Measurements from ENCODE around the gene DOCK3.

DOCK3 gene

GRCh38 chr3:51275111-51275805, 600.5 kb downstream of the DOCK3 start:
- H3K4me3 ChIP-seq (IDR thresholded peaks at IDR 0.05; ENCODE audit: insufficient read depth, low read depth, low read length), result no peak overlapping the region
- no peaks in the 10 kb centered on the region for H3K79me2 ChIP-seq (ENCODE audit: insufficient read depth, low read depth)
- no peak overlapping the region for H3K27ac ChIP-seq
- H3K4me2 ChIP-seq, result no peak overlapping the region
- H3K27me3 ChIP-seq (ENCODE audit: insufficient read depth, low read depth), result no peaks in the 10 kb centered on the region
- no peaks in the 10 kb centered on the region for H3K4me1 ChIP-seq (ENCODE audit: low read depth, poor library complexity, severe bottlenecking)
- no peak overlapping the region for H3K9ac ChIP-seq
- TF ChIP-seq, protein P1, sequence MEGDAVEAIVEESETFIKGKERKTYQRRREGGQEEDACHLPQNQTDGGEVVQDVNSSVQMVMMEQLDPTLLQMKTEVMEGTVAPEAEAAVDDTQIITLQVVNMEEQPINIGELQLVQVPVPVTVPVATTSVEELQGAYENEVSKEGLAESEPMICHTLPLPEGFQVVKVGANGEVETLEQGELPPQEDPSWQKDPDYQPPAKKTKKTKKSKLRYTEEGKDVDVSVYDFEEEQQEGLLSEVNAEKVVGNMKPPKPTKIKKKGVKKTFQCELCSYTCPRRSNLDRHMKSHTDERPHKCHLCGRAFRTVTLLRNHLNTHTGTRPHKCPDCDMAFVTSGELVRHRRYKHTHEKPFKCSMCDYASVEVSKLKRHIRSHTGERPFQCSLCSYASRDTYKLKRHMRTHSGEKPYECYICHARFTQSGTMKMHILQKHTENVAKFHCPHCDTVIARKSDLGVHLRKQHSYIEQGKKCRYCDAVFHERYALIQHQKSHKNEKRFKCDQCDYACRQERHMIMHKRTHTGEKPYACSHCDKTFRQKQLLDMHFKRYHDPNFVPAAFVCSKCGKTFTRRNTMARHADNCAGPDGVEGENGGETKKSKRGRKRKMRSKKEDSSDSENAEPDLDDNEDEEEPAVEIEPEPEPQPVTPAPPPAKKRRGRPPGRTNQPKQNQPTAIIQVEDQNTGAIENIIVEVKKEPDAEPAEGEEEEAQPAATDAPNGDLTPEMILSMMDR (conservative IDR thresholded peaks at IDR 0.05; ENCODE audit: low read depth, low read length), result no peak
- no peaks in the 10 kb centered on the region for H4K20me1 ChIP-seq (ENCODE audit: insufficient read depth)
- no peaks in the 10 kb centered on the region for H3K36me3 ChIP-seq (ENCODE audit: insufficient read depth)
- H2AFZ ChIP-seq (ENCODE audit: low read depth), result no peak overlapping the region

DNA sequence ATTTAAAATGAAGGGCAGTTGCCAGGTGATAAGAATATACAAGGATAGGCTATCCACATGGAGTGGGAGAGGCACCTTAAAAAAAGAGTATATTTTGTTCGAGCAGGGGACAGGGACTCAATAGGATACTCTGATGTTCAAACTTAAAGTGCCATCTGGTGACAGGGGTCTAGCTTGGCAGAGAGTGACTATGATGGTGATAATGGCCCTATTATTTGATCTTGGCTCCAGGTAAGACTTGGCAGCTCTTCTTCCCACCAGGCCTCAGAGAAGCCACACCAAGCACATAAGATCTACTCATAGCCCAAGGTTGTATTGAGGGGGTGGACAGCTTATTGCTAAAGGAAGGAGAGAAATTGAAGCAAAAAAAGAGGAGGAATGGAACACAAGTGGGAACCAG, 601.3 kb downstream of the DOCK3 start:
- H3K4me3 ChIP-seq (IDR thresholded peaks at IDR 0.05; ENCODE audit: insufficient read depth, low read depth, low read length), result no peak overlapping the region

GRCh38 chr3:51279448-51279847, 604.7 kb downstream of the DOCK3 start:
- H3K9ac ChIP-seq, result no peak overlapping the region
- no peaks in the 10 kb centered on the region for H3K79me2 ChIP-seq (ENCODE audit: insufficient read depth, low read depth)
- H4K20me1 ChIP-seq (ENCODE audit: insufficient read depth), result no peaks in the 10 kb centered on the region
- H3K27me3 ChIP-seq (ENCODE audit: insufficient read depth, low read depth), result no peaks in the 10 kb centered on the region
- H3K27ac ChIP-seq, result no peak overlapping the region
- H3K4me3 ChIP-seq (IDR thresholded peaks at IDR 0.05; ENCODE audit: insufficient read depth, low read depth, low read length), result no peak overlapping the region
- no peaks in the 10 kb centered on the region for H3K36me3 ChIP-seq (ENCODE audit: insufficient read depth)
- H3K4me2 ChIP-seq, result no peak overlapping the region
- no peak overlapping the region for H2AFZ ChIP-seq (ENCODE audit: low read depth)
- no peaks in the 10 kb centered on the region for H3K4me1 ChIP-seq (ENCODE audit: low read depth, poor library complexity, severe bottlenecking)
- TF ChIP-seq, protein P1 (conservative IDR thresholded peaks at IDR 0.05; ENCODE audit: low read depth, low read length), result no peak

More for the DNA sequence above, 601.3 kb downstream of the DOCK3 start:
- Histone ChIP-seq H3K27ac (no peak overlapping the region), H3K79me2 (ENCODE audit: insufficient read depth, low read depth) (no peaks in the 10 kb centered on the region), H3K4me2 (no peak overlapping the region), H3K36me3 (ENCODE audit: insufficient read depth) (no peaks in the 10 kb centered on the region), H3K4me1 (ENCODE audit: low read depth, poor library complexity, severe bottlenecking) (no peaks in the 10 kb centered on the region), H2AFZ (ENCODE audit: low read depth) (no peak overlapping the region), H3K27me3 (ENCODE audit: insufficient read depth, low read depth) (no peaks in the 10 kb centered on the region), H3K9ac (no peak overlapping the region), H4K20me1 (ENCODE audit: insufficient read depth) (no peaks in the 10 kb centered on the region)
- TF ChIP-seq, protein P1 (conservative IDR thresholded peaks at IDR 0.05; ENCODE audit: low read depth, low read length), result no peak

DNA sequence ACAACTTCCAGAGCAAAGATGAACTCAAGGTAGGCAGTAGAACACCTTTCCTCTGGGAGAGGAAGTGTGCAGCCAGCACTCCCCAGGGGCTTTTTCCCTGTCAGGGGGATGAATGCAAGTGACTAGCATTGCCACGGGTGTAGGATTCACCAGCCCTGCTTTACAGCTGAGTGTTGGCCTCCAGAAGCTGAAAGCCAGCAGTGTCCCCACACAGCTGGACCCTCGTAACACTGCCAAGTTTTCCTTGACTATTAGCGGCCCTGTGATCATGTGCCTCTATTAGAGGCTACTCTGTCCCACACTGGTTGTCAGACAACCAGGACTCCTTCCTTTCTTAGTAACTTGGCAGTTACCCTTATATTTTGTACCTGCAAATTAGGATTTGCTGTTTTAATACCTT, 605.4 kb downstream of the DOCK3 start:
- Histone ChIP-seq H3K4me2 (no peak overlapping the region), H3K4me1 (ENCODE audit: low read depth, poor library complexity, severe bottlenecking) (no peaks in the 10 kb centered on the region), H3K9ac (no peak overlapping the region), H4K20me1 (ENCODE audit: insufficient read depth) (no peaks in the 10 kb centered on the region), H3K27me3 (ENCODE audit: insufficient read depth, low read depth) (no peaks in the 10 kb centered on the region), H3K79me2 (ENCODE audit: insufficient read depth, low read depth) (no peaks in the 10 kb centered on the region), H3K27ac (no peak overlapping the region), H2AFZ (ENCODE audit: low read depth) (no peak overlapping the region), H3K36me3 (ENCODE audit: insufficient read depth) (no peaks in the 10 kb centered on the region), H3K4me3 (IDR thresholded peaks at IDR 0.05; ENCODE audit: insufficient read depth, low read depth, low read length) (no peak overlapping the region)
- TF ChIP-seq, protein P1 (conservative IDR thresholded peaks at IDR 0.05; ENCODE audit: low read depth, low read length), result no peak

All from KMS-11 (cell line).